ENCODE results near the gene DDX52. TPM values are rescaled to one million over a fixed set of nuclear protein-coding genes. Genes with fewer than 3 reads are reported as not detected.

Gene DDX52
- total and polyA plus RNA-seq, 9 of the 15 experiments (the other 6 are each of a cell fraction or from before 2014, with no cell fraction given): 19.1 to 50.5 (median 34.8) TPM

GRCh38 chr17:37607637-37608331, 35.5 kb downstream of the DDX52 start:
- no TSS peak for BruUV-seq (replicated peaks)
- Histone ChIP-seq H3K9ac (ENCODE audit: insufficient read depth in 1 of 2, low read depth in 2 of 2, low read length in 2 of 2) (peak overlapping the region in 1 of 2 experiments; percentile 81; a peak in 1 of 4 replicates), H3K27me3 (ENCODE audit: control insufficient read depth in 2 of 2, insufficient read depth in 2 of 2, low read length in 2 of 2) (no peaks in the 10 kb centered on the region), H3K79me2 (ENCODE audit: control insufficient read depth, insufficient read depth, low read length) (peaks cover 49% of the 10 kb centered on the region), H3K9me1 (ENCODE audit: control insufficient read depth, insufficient read depth, low read length) (no peaks in the 10 kb centered on the region), H3K9me3 (replicated peaks; ENCODE audit: control insufficient read depth, insufficient read depth, low read depth, low read length) (no peaks in the 10 kb centered on the region), H3K4me3 (peak overlapping the region; percentile 98), H3K36me3 (ENCODE audit: control insufficient read depth, insufficient read depth, low read length) (peaks cover 17% of the 10 kb centered on the region; the same call in 1 of the 3 replicates), H2AFZ (ENCODE audit: low read depth, low read length) (no peak overlapping the region), H4K20me1 (replicated peaks; ENCODE audit: control insufficient read depth, insufficient read depth, low read length) (no peaks in the 10 kb centered on the region), H3K27ac (ENCODE audit: extremely low read depth, low read depth, low read length) (no peak overlapping the region), H3K4me2 (ENCODE audit: insufficient read depth, low read length) (peak overlapping the region; percentile 79), H3K4me1 (replicated peaks in 1 of 2; ENCODE audit: control insufficient read depth in 2 of 2, insufficient read depth in 2 of 2, low read length in 2 of 2) (peaks cover 2 to 9% of the 10 kb centered on the region in 2 experiments; a peak in 3 of 5 replicates)
- 75% methylated on average over 17 of the region's 26 CpGs for WGBS (ENCODE audit: insufficient coverage, low coverage, missing lambda C conversion rate)
- POLR2A ChIA-PET: interaction anchor here (0.6 to 1.7 kb wide), 5 partner anchors 10 to 116 kb away, joined by 3 to 6 read pairs (median 3); no protein-coding TSS in a partner anchor
- DNase-seq (ENCODE audit: extremely low read depth in 1 of 4, low spot score in 3 of 4) (no peak), FAIRE-seq (no peak), ATAC-seq (no peak)
- in situ Hi-C loops (cut with MboI): no loop called here
- CTCF ChIA-PET (ENCODE audit: low intra/inter-chr PET ratio): no interaction called here
- intact Hi-C loops (cut with micrococcal nuclease): no loop called here
- TF ChIP-seq KDM1A (IDR thresholded peaks at IDR 0.05) (0 out of 4 replicates have a peak, but pooled peaks of 1 of the 2 experiments have one; percentile 10), ZFP36 (IDR thresholded peaks at IDR 0.05; ENCODE audit: low read depth, low read length, partially characterized antibody) (peak; percentile 8), ZNF436 (CRISPR knock-in tag; IDR thresholded peaks at IDR 0.05) (no peak)

- POLR2A ChIA-PET: interaction anchor here (0.6 to 2.1 kb wide), 3 partner anchors 10 to 26 kb away, joined by 3 to 6 read pairs (median 3); no protein-coding TSS in a partner anchor
- no peak overlapping the region for H3K4me3 ChIP-seq
- no peaks in the 10 kb centered on the region for H4K20me1 ChIP-seq (replicated peaks; ENCODE audit: control insufficient read depth, insufficient read depth, low read length)
- no peak overlapping the region; the same call in none of the 2 replicates for H3K4me2 ChIP-seq (ENCODE audit: insufficient read depth, low read length)
- DNase-seq (ENCODE audit: extremely low read depth in 1 of 4, low spot score in 3 of 4) (no peak), ATAC-seq (no peak), FAIRE-seq (no peak)
- 74% methylated on average over 7 of the region's 7 CpGs for WGBS (ENCODE audit: insufficient coverage, low coverage, missing lambda C conversion rate)
- intact Hi-C loops (cut with micrococcal nuclease) (no loop called here), in situ Hi-C loops (cut with MboI) (no loop called here)
- peaks cover 2 to 9% of the 10 kb centered on the region in 2 experiments; a peak in 3 of 5 replicates for H3K4me1 ChIP-seq (replicated peaks in 1 of 2; ENCODE audit: control insufficient read depth in 2 of 2, insufficient read depth in 2 of 2, low read length in 2 of 2)
- CTCF ChIA-PET (ENCODE audit: low intra/inter-chr PET ratio): no interaction called here
- H3K27me3 ChIP-seq (ENCODE audit: control insufficient read depth in 2 of 2, insufficient read depth in 2 of 2, low read length in 2 of 2): no peaks in the 10 kb centered on the region
- H3K27ac ChIP-seq (ENCODE audit: extremely low read depth, low read depth, low read length): no peak overlapping the region
- no peak overlapping the region for H2AFZ ChIP-seq (ENCODE audit: low read depth, low read length)
- peaks cover 49% of the 10 kb centered on the region for H3K79me2 ChIP-seq (ENCODE audit: control insufficient read depth, insufficient read depth, low read length)
- TF ChIP-seq CEBPB (tag; IDR thresholded peaks at IDR 0.05) (peak; percentile 94), ZFPM2 (CRISPR knock-in tag; IDR thresholded peaks at IDR 0.05) (no peak), SPI1 (IDR thresholded peaks at IDR 0.05; ENCODE audit: borderline replicate concordance, low read depth, low read length) (peak; percentile 48; the same call in 1 of the 2 replicates), ZNF197 (CRISPR knock-in tag; IDR thresholded peaks at IDR 0.05; ENCODE audit: low read depth) (no peak), CEBPG (CRISPR knock-in tag; IDR thresholded peaks at IDR 0.05) (no peak), CEBPG (tag; conservative IDR thresholded peaks at IDR 0.05 in 1 of 2, IDR thresholded peaks at IDR 0.05 in 1 of 2) (peak; percentile 70 to 92)
- H3K9ac ChIP-seq (ENCODE audit: insufficient read depth in 1 of 2, low read depth in 2 of 2, low read length in 2 of 2): no peak overlapping the region
- peaks cover 11% of the 10 kb centered on the region; the same call in 1 of the 3 replicates for H3K36me3 ChIP-seq (ENCODE audit: control insufficient read depth, insufficient read depth, low read length)
- H3K9me3 ChIP-seq (replicated peaks; ENCODE audit: control insufficient read depth, insufficient read depth, low read depth, low read length): no peaks in the 10 kb centered on the region
- no peaks in the 10 kb centered on the region for H3K9me1 ChIP-seq (ENCODE audit: control insufficient read depth, insufficient read depth, low read length)
- BruUV-seq (replicated peaks): no TSS peak
These were observed 37.3 kb downstream of the DDX52 start for GRCh38 chr17:37605813-37606505.

Measured in K562 (cell line).